HepG2 (cell line): ENCODE data around the gene UQCRC1. TPM values are rescaled to one million over a fixed set of nuclear protein-coding genes. Genes with fewer than 3 reads are reported as not detected.

Experiments
- EED ChIP-seq: sonication (generic); formaldehyde crosslinking; IDR thresholded peaks from 2 replicates; pipeline ENCODE4 v1.5.0; 2020; ENCODE audit warnings: mild to moderate bottlenecking, missing genetic modification reagents
- ELF3 ChIP-seq: IDR thresholded peaks from 2 replicates; pipeline ENCODE4 v1.6.1; 2016; ENCODE audit warnings: missing genetic modification reagents, missing compliant biosample characterization
- NFYB ChIP-seq: sonication (generic); formaldehyde crosslinking; IDR thresholded peaks from 2 replicates; pipeline ENCODE4 v1.4.0; 2020; ENCODE audit warnings: missing genetic modification reagents
- NRL ChIP-seq: sonication (generic); formaldehyde crosslinking; IDR thresholded peaks from 2 replicates; pipeline ENCODE4 v1.5.0; 2020; ENCODE audit warnings: missing genetic modification reagents, mild to moderate bottlenecking, moderate library complexity, borderline replicate concordance
- PAF1 ChIP-seq: IDR thresholded peaks from 2 replicates; pipeline ENCODE4 v1.6.1; 2016; ENCODE audit warnings: missing genetic modification reagents, missing compliant biosample characterization
- POLR2A ChIP-seq, 2 experiments: IDR thresholded peaks; 2 replicates each; pipeline ENCODE4 v1.6.1; 2011; ENCODE audit warnings: low read depth in 2 of 2, low read length in 2 of 2, mild to moderate bottlenecking in 1 of 2, moderate library complexity in 1 of 2; ENCODE audit not compliant: insufficient read depth in 1 of 2
- SAFB2 ChIP-seq: sonication (generic); formaldehyde crosslinking; IDR thresholded peaks from 2 replicates; pipeline ENCODE4 v1.5.1; 2020; ENCODE audit warnings: missing genetic modification reagents, low read depth, mild to moderate bottlenecking, borderline replicate concordance
- SIN3B ChIP-seq: fragments of 150-350 bp; IDR thresholded peaks from 2 replicates; pipeline ENCODE4 v1.6.1; 2014; ENCODE audit warnings: low read length
- SMARCE1 ChIP-seq: fragments of 450-650 bp; IDR thresholded peaks from 2 replicates; pipeline ENCODE4 v1.6.1; 2017; ENCODE audit warnings: borderline replicate concordance
- SRSF4 ChIP-seq: fragments of 200-400 bp; formaldehyde crosslinking; IDR thresholded peaks from one replicate; pipeline ENCODE4 v1.6.1; 2018; ENCODE audit warnings: mild to moderate bottlenecking, low read depth, low read length, moderate library complexity; ENCODE audit not compliant: poor library complexity, severe bottlenecking
- ZBTB7A ChIP-seq: sonication (generic); formaldehyde crosslinking; IDR thresholded peaks from 2 replicates; pipeline ENCODE4 v1.8.0; 2022; ENCODE audit warnings: mild to moderate bottlenecking, missing genetic modification reagents
- ZFP36L2 ChIP-seq: sonication (generic); formaldehyde crosslinking; IDR thresholded peaks from 2 replicates; pipeline ENCODE4 v1.4.0; 2020; ENCODE audit warnings: missing genetic modification reagents
- ZIK1 ChIP-seq: sonication (generic); formaldehyde crosslinking; IDR thresholded peaks from 2 replicates; pipeline ENCODE4 v1.5.0; 2020; ENCODE audit warnings: mild to moderate bottlenecking, low read depth, missing genetic modification reagents, borderline replicate concordance
- ZNF430 ChIP-seq: sonication (generic); formaldehyde crosslinking; IDR thresholded peaks from 2 replicates; pipeline ENCODE4 v1.9.0; 2021; ENCODE audit warnings: mild to moderate bottlenecking, missing genetic modification reagents
- ZNF563 ChIP-seq: sonication (generic); formaldehyde crosslinking; IDR thresholded peaks from 2 replicates; pipeline ENCODE4 v1.8.0; 2022; ENCODE audit warnings: mild to moderate bottlenecking, moderate library complexity, missing genetic modification reagents
- polyA plus RNA-seq, 8 experiments: library from polyadenylated mRNA; depleted of rRNA in 3 of 8; stranded (reverse) in 7 of 8; unstranded in 1 of 8; fragments of >200 nt; fragmentation: Illumina TruSeq in 4 of 8; extraction: Trizol in 4 of 8; gene quantifications; 2 replicates each; pipeline versions ENCODE4 v1.2.1 to v1.2.3, GENCODE V29; 2011 to 2016; ENCODE audit warnings: low read depth in 4 of 8, missing spikeins in 1 of 8, mixed read lengths in 1 of 8; ENCODE audit not compliant: insufficient read depth in 1 of 8
- total RNA-seq, 5 experiments: library from RNA; depleted of rRNA; stranded (reverse); fragments of >200 nt; fragmentation: Illumina TruSeq; extraction: Trizol; gene quantifications; 2 replicates each; pipeline ENCODE4 v1.2.3, GENCODE V29; 2016; ENCODE audit warnings: low read depth in 1 of 5
- TF ChIP-seq, protein P1 (sequence below): sonication (generic); formaldehyde crosslinking; IDR thresholded peaks from 2 replicates; pipeline ENCODE4 v1.8.0; 2022; ENCODE audit warnings: mild to moderate bottlenecking, missing genetic modification reagents
- TF ChIP-seq, protein P2 (sequence below): sonication (generic); formaldehyde crosslinking; IDR thresholded peaks from 2 replicates; pipeline ENCODE4 v1.9.0; 2021; ENCODE audit warnings: missing genetic modification reagents, mild to moderate bottlenecking, borderline replicate concordance
- TF ChIP-seq, protein P3 (sequence below): sonication (generic); formaldehyde crosslinking; IDR thresholded peaks from 2 replicates; pipeline ENCODE4 v1.4.0; 2020; ENCODE audit warnings: missing genetic modification reagents, borderline replicate concordance

Gene UQCRC1
- total and polyA plus RNA-seq, 2 of the 13 experiments (the other 11 are each of a cell fraction or from before 2014, with no cell fraction given): 316 to 680 TPM

DNA sequence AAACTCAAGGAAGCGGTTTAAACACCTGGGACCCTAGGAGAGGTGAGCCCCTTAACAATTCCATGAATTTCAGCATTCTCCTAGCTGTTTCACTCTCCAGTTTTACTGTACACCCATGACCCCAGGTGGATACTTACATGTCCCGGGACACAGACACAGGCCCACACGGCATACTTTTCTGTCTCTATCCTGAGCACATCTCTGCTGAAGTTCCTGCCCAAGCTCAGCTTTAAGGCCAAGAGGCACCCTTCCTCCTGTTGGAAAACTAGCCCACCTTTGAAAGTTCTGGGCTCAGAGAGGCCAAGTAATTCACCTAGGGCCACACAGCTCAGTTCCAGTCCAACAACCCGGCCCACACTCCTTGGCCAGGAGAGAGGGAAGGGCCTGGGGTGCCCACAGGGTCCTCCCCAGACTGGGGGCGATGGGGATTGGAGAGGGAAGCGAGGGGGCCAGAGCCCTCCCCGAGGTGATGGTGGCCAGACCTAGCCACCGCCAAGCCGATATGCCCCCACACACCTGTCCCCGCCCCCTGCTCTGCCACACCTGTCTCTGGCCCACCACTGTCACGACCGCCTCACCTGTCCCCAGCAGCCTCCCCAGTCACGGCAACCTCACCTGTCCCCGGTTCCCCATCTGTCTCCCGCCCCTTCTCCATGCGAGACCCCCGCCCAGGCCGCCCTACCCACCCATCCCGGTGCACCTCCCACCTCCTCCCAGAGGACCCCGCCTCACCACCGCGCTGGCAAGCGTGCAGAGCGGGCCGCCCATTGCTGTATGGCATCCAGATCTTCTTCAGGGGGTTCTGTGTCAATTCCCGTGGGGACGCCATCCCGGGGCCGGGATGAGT is 53.3 kb downstream of the UQCRC1 start (continued):
- TF ChIP-seq, protein P1, sequence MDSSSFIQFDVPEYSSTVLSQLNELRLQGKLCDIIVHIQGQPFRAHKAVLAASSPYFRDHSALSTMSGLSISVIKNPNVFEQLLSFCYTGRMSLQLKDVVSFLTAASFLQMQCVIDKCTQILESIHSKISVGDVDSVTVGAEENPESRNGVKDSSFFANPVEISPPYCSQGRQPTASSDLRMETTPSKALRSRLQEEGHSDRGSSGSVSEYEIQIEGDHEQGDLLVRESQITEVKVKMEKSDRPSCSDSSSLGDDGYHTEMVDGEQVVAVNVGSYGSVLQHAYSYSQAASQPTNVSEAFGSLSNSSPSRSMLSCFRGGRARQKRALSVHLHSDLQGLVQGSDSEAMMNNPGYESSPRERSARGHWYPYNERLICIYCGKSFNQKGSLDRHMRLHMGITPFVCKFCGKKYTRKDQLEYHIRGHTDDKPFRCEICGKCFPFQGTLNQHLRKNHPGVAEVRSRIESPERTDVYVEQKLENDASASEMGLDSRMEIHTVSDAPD: no peak
- TF ChIP-seq ZNF563 (CRISPR knock-in tag) (0 out of 2 replicates have a peak, but pooled peaks have one; percentile 47), ZIK1 (CRISPR knock-in tag) (0 out of 2 replicates have a peak, but pooled peaks have one; percentile 32), ZNF430 (CRISPR knock-in tag) (no peak), NFYB (CRISPR knock-in tag) (no peak), ZBTB7A (CRISPR knock-in tag) (0 out of 2 replicates have a peak, but pooled peaks have one; percentile 44), SIN3B (no peak), PAF1 (CRISPR knock-in tag) (no peak), NRL (CRISPR knock-in tag) (no peak; the same call in 1 of the 2 replicates), ELF3 (no peak), POLR2A (IDR thresholded peaks at IDR 0.05; ENCODE audit: insufficient read depth in 1 of 2, low read depth in 2 of 2, low read length in 2 of 2) (0 out of 4 replicates have a peak, but pooled peaks of 1 of the 2 experiments have one; percentile 39), SRSF4 (no peak), SMARCE1 (no peak), EED (no peak), SAFB2 (no peak), ZFP36L2 (CRISPR knock-in tag) (no peak)
- TF ChIP-seq, protein P2, sequence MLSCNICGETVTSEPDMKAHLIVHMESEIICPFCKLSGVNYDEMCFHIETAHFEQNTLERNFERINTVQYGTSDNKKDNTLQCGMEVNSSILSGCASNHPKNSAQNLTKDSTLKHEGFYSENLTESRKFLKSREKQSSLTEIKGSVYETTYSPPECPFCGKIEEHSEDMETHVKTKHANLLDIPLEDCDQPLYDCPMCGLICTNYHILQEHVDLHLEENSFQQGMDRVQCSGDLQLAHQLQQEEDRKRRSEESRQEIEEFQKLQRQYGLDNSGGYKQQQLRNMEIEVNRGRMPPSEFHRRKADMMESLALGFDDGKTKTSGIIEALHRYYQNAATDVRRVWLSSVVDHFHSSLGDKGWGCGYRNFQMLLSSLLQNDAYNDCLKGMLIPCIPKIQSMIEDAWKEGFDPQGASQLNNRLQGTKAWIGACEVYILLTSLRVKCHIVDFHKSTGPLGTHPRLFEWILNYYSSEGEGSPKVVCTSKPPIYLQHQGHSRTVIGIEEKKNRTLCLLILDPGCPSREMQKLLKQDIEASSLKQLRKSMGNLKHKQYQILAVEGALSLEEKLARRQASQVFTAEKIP (CRISPR knock-in tag): no peak
- TF ChIP-seq, protein P3, sequence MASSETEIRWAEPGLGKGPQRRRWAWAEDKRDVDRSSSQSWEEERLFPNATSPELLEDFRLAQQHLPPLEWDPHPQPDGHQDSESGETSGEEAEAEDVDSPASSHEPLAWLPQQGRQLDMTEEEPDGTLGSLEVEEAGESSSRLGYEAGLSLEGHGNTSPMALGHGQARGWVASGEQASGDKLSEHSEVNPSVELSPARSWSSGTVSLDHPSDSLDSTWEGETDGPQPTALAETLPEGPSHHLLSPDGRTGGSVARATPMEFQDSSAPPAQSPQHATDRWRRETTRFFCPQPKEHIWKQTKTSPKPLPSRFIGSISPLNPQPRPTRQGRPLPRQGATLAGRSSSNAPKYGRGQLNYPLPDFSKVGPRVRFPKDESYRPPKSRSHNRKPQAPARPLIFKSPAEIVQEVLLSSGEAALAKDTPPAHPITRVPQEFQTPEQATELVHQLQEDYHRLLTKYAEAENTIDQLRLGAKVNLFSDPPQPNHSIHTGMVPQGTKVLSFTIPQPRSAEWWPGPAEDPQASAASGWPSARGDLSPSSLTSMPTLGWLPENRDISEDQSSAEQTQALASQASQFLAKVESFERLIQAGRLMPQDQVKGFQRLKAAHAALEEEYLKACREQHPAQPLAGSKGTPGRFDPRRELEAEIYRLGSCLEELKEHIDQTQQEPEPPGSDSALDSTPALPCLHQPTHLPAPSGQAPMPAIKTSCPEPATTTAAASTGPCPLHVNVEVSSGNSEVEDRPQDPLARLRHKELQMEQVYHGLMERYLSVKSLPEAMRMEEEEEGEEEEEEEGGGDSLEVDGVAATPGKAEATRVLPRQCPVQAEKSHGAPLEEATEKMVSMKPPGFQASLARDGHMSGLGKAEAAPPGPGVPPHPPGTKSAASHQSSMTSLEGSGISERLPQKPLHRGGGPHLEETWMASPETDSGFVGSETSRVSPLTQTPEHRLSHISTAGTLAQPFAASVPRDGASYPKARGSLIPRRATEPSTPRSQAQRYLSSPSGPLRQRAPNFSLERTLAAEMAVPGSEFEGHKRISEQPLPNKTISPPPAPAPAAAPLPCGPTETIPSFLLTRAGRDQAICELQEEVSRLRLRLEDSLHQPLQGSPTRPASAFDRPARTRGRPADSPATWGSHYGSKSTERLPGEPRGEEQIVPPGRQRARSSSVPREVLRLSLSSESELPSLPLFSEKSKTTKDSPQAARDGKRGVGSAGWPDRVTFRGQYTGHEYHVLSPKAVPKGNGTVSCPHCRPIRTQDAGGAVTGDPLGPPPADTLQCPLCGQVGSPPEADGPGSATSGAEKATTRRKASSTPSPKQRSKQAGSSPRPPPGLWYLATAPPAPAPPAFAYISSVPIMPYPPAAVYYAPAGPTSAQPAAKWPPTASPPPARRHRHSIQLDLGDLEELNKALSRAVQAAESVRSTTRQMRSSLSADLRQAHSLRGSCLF (CRISPR knock-in tag): no peak
